BJ (cell line): ENCODE measurements around the gene CHMP1A. TPM values are rescaled to one million over a fixed set of nuclear protein-coding genes. Genes with fewer than 3 reads are reported as not detected.

Experiments
- CTCF ChIA-PET: fragments of 350-600 bp; formaldehyde crosslinking; extraction: SDS; loops from one replicate; lab custom pipeline; 2021; ENCODE audit warnings: antibody characterized with exemption, inconsistent platforms; lab: Yijun Ruan, JAX
- POLR2A ChIA-PET: fragments of 300-600 bp; sonication (Branson Sonifier 250); formaldehyde crosslinking; extraction: SDS; loops from one replicate; lab custom pipeline; 2021; ENCODE audit warnings: antibody characterized with exemption; lab: Charles Lee
- DNase-seq: peaks from one replicate; pipeline ENCODE4 v3.0.0-alpha.2; 2011; ENCODE audit warnings: low read depth
- H3K27me3 ChIP-seq: 2 replicates; pipeline ENCODE4 v1.6.0; 2011; ENCODE audit warnings: low read length; ENCODE audit not compliant: control insufficient read depth, insufficient read depth
- H3K36me3 ChIP-seq: 2 replicates; pipeline ENCODE4 v1.5.1; 2011; ENCODE audit warnings: low read length; ENCODE audit not compliant: control insufficient read depth, insufficient read depth
- H3K4me3 ChIP-seq: 2 replicates; pipeline ENCODE4 v1.5.1; 2011; ENCODE audit warnings: low read depth, mild to moderate bottlenecking, control low read depth, low read length
- polyA plus RNA-seq: library from polyadenylated mRNA; depleted of rRNA; stranded (reverse); fragments of >200 nt; gene quantifications from 2 replicates; pipeline ENCODE4 v1.2.3, GENCODE V29; 2011
- TF ChIP-seq, protein P1 (sequence below): IDR thresholded peaks from 2 replicates; pipeline ENCODE4 v1.5.1; 2011; ENCODE audit warnings: low read depth, mild to moderate bottlenecking, control low read depth, inconsistent platforms, low read length, moderate library complexity; ENCODE audit not compliant: insufficient read depth

CHMP1A gene
- polyA plus RNA-seq, 1 experiment: 105 TPM

DNA sequence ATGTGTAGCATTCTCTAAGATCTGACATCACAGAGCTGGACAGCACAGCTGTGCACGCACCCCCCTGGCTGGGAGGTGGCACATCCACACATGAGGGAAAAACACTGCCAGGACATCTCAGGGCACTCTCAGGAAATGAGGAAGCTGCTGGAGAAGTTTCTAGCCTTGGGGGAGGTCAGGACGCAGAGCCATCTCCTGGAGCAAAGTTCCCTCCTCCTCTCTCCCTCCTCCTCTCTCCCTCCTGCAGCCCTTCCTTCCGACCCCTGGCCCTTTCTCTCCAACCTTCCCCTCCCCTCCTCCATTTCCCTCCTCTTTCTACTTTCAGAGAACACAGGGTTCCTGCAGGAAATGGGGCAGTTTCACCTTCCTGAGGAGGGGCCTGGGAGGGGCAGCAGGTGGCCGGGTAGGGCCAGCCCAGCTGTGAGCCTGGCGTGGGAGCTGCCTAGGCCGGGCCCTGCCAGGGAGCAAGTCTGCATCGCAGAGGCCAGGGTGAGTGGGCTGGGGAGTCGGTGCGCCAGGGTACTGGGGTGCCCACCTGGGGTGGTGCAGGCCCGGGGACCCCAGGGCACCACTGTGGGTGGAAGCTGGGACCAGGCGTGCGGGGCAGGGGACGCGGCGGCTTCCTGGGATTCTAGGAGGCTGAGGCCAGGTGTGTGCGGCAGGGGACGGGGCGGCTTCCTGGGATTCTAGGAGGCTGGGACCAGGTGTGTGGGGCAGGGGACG is 44.1 kb downstream of the CHMP1A start, which contains the start of gene DPEP1:
Gene DPEP1 (plus strand): TSS at position 412 of the 723 bp plus-strand sequence. CDS start 16,769 bp downstream, outside the sequence.
- TF ChIP-seq, protein P1, sequence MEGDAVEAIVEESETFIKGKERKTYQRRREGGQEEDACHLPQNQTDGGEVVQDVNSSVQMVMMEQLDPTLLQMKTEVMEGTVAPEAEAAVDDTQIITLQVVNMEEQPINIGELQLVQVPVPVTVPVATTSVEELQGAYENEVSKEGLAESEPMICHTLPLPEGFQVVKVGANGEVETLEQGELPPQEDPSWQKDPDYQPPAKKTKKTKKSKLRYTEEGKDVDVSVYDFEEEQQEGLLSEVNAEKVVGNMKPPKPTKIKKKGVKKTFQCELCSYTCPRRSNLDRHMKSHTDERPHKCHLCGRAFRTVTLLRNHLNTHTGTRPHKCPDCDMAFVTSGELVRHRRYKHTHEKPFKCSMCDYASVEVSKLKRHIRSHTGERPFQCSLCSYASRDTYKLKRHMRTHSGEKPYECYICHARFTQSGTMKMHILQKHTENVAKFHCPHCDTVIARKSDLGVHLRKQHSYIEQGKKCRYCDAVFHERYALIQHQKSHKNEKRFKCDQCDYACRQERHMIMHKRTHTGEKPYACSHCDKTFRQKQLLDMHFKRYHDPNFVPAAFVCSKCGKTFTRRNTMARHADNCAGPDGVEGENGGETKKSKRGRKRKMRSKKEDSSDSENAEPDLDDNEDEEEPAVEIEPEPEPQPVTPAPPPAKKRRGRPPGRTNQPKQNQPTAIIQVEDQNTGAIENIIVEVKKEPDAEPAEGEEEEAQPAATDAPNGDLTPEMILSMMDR: no peak
- Histone ChIP-seq H3K27me3 (no peaks in the 10 kb centered on the region; the same call in 1 of the 2 replicates), H3K4me3 (no peak within 1 kb of the TSS), H3K36me3 (no peaks in the 10 kb centered on the region)
- DNase-seq: no peak
- ChIA-PET CTCF (interaction anchor here (1.2 to 3.6 kb wide), 5 partner anchors 10 to 38 kb away, joined by 4 to 35 read pairs (median 8); partner anchors contain the start of gene CPNE7), POLR2A (no interaction called here)

DNA sequence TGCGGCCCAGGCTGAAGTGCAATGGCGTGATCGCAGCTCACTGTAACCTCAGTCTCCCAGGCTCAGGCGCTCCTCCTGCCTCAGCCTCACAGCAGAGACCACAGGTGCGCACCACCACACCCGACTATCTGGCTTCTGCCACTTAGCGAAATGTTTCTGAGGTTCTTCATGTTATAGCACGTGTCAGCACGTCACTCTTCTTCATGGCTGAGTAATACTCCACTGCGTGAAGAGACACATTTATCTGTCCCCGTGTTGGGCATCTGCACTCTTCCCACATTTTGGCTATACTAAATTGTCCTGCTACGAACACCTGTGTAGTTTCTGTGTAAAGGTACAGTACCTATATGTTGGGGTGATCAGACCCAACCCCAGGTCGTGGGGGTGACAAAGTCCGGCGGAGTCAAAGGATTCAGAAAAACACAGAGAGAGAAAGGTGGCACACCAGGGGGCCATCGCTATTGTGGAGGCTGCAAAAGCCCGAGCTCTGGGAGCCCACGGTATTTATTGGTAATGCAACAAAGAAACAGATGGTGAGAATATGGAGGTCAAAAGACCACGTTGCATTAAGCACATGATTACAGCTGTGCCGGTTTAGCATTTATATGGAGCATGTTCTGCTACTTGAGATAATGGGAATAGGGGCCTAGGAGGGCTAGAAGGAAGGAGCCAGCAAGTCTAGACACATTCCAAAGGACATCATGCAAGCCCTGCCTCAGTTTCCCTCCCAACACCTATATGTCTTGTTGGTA is 44.9 kb downstream of the CHMP1A start:
- no peak overlapping the region for H3K4me3 ChIP-seq
- CTCF ChIA-PET: interaction anchor here (1.2 kb wide), 1 partner anchor 37 kb away, joined by 4 read pairs; the partner anchor contains the start of gene CPNE7
- POLR2A ChIA-PET: no interaction called here
- no peaks in the 10 kb centered on the region; the same call in 1 of the 2 replicates for H3K27me3 ChIP-seq
- DNase-seq: no peak
- H3K36me3 ChIP-seq: no peaks in the 10 kb centered on the region
- TF ChIP-seq, protein P1: no peak

DNA sequence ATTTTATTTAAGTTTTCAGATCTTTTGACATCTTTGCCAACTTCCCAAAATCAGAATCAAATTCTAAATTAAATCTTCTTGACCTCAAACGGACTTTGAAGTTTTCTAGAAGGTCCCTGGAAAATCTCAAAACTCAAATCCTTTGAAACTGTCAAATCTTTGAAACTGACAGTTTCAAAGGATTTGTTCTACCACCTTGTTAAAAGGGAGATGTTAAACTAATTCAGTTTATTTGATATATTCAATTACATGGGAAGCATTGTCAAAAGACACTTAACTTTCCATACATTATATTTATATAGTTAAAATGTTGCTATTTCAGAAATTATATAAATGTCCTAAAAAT is 47.4 kb downstream of the CHMP1A start:
- TF ChIP-seq, protein P1: no peak
- POLR2A ChIA-PET: no interaction called here
- CTCF ChIA-PET: no interaction called here
- DNase-seq: no peak
- no peak overlapping the region for H3K4me3 ChIP-seq
- H3K36me3 ChIP-seq: no peaks in the 10 kb centered on the region
- H3K27me3 ChIP-seq: no peaks in the 10 kb centered on the region; the same call in 1 of the 2 replicates

DNA sequence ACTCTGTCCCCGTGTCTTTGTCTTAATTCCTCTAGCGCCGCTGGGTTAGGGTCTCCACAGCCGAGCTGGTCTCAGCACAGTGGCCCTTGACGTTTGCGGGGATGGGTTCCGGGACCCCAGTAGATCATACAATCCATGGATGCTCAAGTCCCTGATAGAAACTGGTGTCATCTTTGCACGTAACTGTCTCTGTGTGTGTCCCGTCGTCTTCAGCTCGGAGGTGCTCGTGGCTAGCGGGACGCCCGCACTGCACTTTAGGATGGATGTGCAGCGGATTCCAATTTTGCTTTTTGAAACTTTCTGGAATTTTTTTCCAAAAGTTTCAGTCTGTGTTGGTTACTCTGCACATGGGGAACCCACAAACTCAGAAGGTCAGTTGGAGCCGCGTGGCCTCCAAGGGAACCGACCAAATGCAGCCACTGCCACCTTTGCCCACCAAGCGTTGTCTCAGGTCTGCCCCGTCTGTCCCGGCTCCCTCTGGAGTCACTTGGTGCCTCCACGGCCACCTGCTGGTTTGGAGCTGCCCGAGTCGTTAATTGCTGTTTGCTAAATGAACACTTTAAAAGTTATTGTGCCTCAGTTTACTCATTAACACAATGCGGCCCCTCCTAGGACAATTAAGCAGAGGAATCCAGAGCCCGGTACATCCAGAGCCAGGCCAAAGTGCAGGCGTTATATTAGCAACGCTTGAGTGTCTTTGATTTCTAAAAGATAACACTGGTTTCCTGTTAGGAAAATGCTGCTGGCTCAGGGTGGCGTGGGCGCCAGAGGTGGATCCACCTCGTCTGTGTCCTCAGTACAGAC is 49.4 kb downstream of the CHMP1A start:
- DNase-seq: no peak
- POLR2A ChIA-PET: no interaction called here

More for the DNA sequence above, 49.4 kb downstream of the CHMP1A start:
- Histone ChIP-seq H3K4me3 (no peak overlapping the region), H3K27me3 (no peaks in the 10 kb centered on the region), H3K36me3 (no peaks in the 10 kb centered on the region)
- TF ChIP-seq, protein P1: no peak
- CTCF ChIA-PET: interaction anchor here (1.1 kb wide), 1 partner anchor 25 kb away, joined by 3 read pairs; no protein-coding TSS in a partner anchor
